K562 (cell line): Measurements from ENCODE around the gene BTBD10. TPM values are rescaled to one million over a fixed set of nuclear protein-coding genes. Genes with fewer than 3 reads are reported as not detected.

Experiments
- BRF1 ChIP-seq: IDR thresholded peaks from 3 replicates; pipeline ENCODE4 v1.6.1; 2011; ENCODE audit warnings: borderline replicate concordance, mild to moderate bottlenecking; ENCODE audit not compliant: insufficient read length; ENCODE audit errors: extremely low read depth
- CBX2 ChIP-seq: fragments of 200-600 bp; sonication (generic); IDR thresholded peaks from one replicate; pipeline ENCODE4 v1.6.1; 2012; ENCODE audit warnings: mild to moderate bottlenecking, low read length, inconsistent platforms; ENCODE audit not compliant: insufficient read depth, poor library complexity, severe bottlenecking
- CBX8 ChIP-seq: fragments of 200-600 bp; sonication (generic); IDR thresholded peaks from 2 replicates; pipeline ENCODE4 v1.6.1; 2012; ENCODE audit warnings: borderline replicate concordance, mixed run types, low read depth, mild to moderate bottlenecking, moderate library complexity, mixed read lengths, low read length, control low read depth, inconsistent platforms; ENCODE audit not compliant: poor library complexity, severe bottlenecking; ENCODE audit errors: extremely low read depth
- ETV1 ChIP-seq: fragments of 450-650 bp; conservative IDR thresholded peaks from 2 replicates; pipeline ENCODE4 v1.6.1; 2016; ENCODE audit warnings: missing genetic modification characterization, control low read depth, low read depth, missing compliant biosample characterization
- HDAC6 ChIP-seq: IDR thresholded peaks from 2 replicates; pipeline ENCODE4 v1.6.1; 2012; ENCODE audit warnings: low read depth, mild to moderate bottlenecking, control low read depth, inconsistent platforms, low read length, moderate library complexity
- HSF4 ChIP-seq: fragments of 250-450 bp; sonication (Bioruptor Pico); IDR thresholded peaks from 2 replicates; pipeline ENCODE4 v2.1.2; 2022; ENCODE audit warnings: mild to moderate bottlenecking, moderate library complexity, borderline replicate concordance
- JUNB ChIP-seq: fragments of 450-650 bp; formaldehyde crosslinking; conservative IDR thresholded peaks from 2 replicates; pipeline ENCODE4 v1.4.0; 2020; ENCODE audit warnings: mild to moderate bottlenecking
- MCM3 ChIP-seq: fragments of 450-650 bp; IDR thresholded peaks from 2 replicates; pipeline ENCODE4 v1.6.1; 2016
- MCM5 ChIP-seq: fragments of 450-650 bp; IDR thresholded peaks from 2 replicates; pipeline ENCODE4 v1.6.1; 2016; ENCODE audit warnings: low read depth
- MEF2A ChIP-seq: IDR thresholded peaks from 2 replicates; pipeline ENCODE4 v1.6.1; 2011; ENCODE audit warnings: low read depth, mild to moderate bottlenecking, low read length, moderate library complexity; ENCODE audit not compliant: control insufficient read depth
- MIER1 ChIP-seq: fragments of 450-650 bp; IDR thresholded peaks from 2 replicates; pipeline ENCODE4 v1.6.1; 2016; ENCODE audit warnings: antibody characterized with exemption, mild to moderate bottlenecking, low read depth
- NEUROD1 ChIP-seq: fragments of 150-350 bp; IDR thresholded peaks from 2 replicates; pipeline ENCODE4 v1.6.1; 2014; ENCODE audit warnings: borderline replicate concordance, low read length, low read depth; ENCODE audit not compliant: partially characterized antibody
- RUNX1 ChIP-seq: sonication (generic); IDR thresholded peaks from 2 replicates; pipeline ENCODE4 v1.6.1; 2016; ENCODE audit warnings: antibody characterized with exemption, low read depth
- ZNF324 ChIP-seq: fragments of 250-450 bp; sonication (Bioruptor Pico); IDR thresholded peaks from 2 replicates; pipeline ENCODE4 v1.4.0; 2020; ENCODE audit warnings: mild to moderate bottlenecking
- ZNF707 ChIP-seq: fragments of 250-450 bp; sonication (Bioruptor Pico); conservative IDR thresholded peaks from 2 replicates; pipeline ENCODE4 v1.8.0; 2022; ENCODE audit warnings: inconsistent platforms, mild to moderate bottlenecking, moderate library complexity
- ZZZ3 ChIP-seq: fragments of 450-650 bp; IDR thresholded peaks from 2 replicates; pipeline ENCODE4 v1.6.1; 2016; ENCODE audit warnings: antibody characterized with exemption, mild to moderate bottlenecking, moderate library complexity
- polyA plus RNA-seq, 8 experiments: library from polyadenylated mRNA; depleted of rRNA in 4 of 8; stranded (reverse) in 5 of 8; unstranded in 3 of 8; fragments of >200 nt; fragmentation: Nextera tagmentation in 2 of 8; fragmentation: Illumina TruSeq in 1 of 8; extraction: Ambion mirVana in 2 of 8; extraction: Trizol in 1 of 8; gene quantifications; 2 replicates each; pipeline versions ENCODE4 v1.2.1 to v1.2.3, GENCODE V29; 2011 to 2014; ENCODE audit warnings: inconsistent platforms in 1 of 8, missing spikeins in 1 of 8
- total RNA-seq, 7 experiments: library from RNA; depleted of rRNA in 6 of 7; stranded (reverse); fragments of >200 nt in 6 of 7; fragmentation: Illumina TruSeq in 2 of 7; extraction: Trizol in 2 of 7; gene quantifications; 2 replicates each; pipeline versions ENCODE4 v1.2.1 to v1.2.3, GENCODE V29; 2011 to 2021; ENCODE audit warnings: low replicate concordance in 1 of 7
- TF ChIP-seq, protein P1 (sequence below): fragments of 450-650 bp; IDR thresholded peaks from 2 replicates; pipeline ENCODE4 v1.7.1; 2018; ENCODE audit warnings: mild to moderate bottlenecking, low read depth; ENCODE audit not compliant: partially characterized antibody
- TF ChIP-seq, protein P2 (sequence below): sonication (generic); formaldehyde crosslinking; IDR thresholded peaks from 2 replicates; pipeline ENCODE4 v1.8.0; 2022; ENCODE audit warnings: mild to moderate bottlenecking, missing genetic modification reagents
- TF ChIP-seq, protein P3 (sequence below): fragments of 450-650 bp; IDR thresholded peaks from 2 replicates; pipeline ENCODE4 v1.6.1; 2016; ENCODE audit warnings: missing biosample characterization, missing genetic modification characterization

BTBD10 gene
- total and polyA plus RNA-seq, 9 of the 15 experiments (the other 6 are each of a cell fraction or from before 2014, with no cell fraction given): 11.6 to 22.8 (median 16.3) TPM

DNA sequence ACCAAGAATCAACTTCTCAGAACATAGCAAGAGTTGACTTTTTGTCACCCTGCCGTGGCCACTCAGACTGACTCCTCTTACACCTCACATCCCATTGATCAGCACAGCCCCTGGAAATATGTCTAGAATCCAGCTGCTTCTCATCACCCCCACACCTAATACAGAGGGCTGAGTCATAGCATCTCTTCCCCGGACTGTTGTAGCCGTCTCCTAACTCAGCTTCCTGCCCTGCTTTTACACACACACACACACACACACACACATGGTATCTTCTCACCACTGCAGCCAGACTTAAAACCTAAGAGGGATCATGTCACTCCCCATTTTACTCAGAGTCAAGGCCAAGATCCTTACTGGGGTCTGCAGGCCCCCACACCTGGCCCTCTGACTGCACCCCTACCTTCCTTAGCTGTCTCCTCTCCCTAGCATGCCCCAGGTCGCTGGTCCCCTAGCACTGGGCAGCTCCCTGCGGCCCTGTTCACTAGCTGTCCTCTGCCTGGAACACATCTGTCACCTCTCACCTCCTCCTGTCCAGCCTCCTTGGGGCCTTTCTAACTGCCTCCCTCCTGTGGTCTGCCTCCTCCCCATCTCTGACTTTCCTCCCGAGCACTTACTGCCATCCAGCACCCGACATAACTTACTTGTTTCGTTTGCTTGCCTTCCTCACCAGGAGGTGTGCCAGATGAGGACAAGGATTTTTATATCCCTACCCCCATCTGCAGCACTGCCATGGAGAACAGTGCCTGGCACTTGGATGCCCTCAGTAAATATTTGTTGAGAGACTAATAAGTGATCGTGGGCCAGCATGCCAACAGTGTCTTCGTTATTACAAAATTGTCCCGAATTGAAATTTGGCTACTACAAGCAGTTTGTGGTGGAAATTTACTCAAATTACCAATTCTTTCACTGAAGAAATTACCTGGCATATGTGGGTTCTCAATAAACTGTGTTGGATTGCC is 123.5 kb downstream of the BTBD10 start (continued):
- TF ChIP-seq, protein P1, sequence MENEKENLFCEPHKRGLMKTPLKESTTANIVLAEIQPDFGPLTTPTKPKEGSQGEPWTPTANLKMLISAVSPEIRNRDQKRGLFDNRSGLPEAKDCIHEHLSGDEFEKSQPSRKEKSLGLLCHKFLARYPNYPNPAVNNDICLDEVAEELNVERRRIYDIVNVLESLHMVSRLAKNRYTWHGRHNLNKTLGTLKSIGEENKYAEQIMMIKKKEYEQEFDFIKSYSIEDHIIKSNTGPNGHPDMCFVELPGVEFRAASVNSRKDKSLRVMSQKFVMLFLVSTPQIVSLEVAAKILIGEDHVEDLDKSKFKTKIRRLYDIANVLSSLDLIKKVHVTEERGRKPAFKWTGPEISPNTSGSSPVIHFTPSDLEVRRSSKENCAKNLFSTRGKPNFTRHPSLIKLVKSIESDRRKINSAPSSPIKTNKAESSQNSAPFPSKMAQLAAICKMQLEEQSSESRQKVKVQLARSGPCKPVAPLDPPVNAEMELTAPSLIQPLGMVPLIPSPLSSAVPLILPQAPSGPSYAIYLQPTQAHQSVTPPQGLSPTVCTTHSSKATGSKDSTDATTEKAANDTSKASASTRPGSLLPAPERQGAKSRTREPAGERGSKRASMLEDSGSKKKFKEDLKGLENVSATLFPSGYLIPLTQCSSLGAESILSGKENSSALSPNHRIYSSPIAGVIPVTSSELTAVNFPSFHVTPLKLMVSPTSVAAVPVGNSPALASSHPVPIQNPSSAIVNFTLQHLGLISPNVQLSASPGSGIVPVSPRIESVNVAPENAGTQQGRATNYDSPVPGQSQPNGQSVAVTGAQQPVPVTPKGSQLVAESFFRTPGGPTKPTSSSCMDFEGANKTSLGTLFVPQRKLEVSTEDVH: no peak
- TF ChIP-seq CBX2 (no peak), MIER1 (no peak), RUNX1 (no peak), ZNF324 (CRISPR knock-in tag) (no peak), NEUROD1 (no peak), ETV1 (tag) (peak; percentile 51), MEF2A (no peak), JUNB (CRISPR knock-in tag) (no peak), BRF1 (no peak), ZZZ3 (no peak), ZNF707 (no peak), MCM3 (no peak), HSF4 (CRISPR knock-in tag) (no peak), MCM5 (no peak), CBX8 (no peak), HDAC6 (no peak)
- TF ChIP-seq, protein P2, sequence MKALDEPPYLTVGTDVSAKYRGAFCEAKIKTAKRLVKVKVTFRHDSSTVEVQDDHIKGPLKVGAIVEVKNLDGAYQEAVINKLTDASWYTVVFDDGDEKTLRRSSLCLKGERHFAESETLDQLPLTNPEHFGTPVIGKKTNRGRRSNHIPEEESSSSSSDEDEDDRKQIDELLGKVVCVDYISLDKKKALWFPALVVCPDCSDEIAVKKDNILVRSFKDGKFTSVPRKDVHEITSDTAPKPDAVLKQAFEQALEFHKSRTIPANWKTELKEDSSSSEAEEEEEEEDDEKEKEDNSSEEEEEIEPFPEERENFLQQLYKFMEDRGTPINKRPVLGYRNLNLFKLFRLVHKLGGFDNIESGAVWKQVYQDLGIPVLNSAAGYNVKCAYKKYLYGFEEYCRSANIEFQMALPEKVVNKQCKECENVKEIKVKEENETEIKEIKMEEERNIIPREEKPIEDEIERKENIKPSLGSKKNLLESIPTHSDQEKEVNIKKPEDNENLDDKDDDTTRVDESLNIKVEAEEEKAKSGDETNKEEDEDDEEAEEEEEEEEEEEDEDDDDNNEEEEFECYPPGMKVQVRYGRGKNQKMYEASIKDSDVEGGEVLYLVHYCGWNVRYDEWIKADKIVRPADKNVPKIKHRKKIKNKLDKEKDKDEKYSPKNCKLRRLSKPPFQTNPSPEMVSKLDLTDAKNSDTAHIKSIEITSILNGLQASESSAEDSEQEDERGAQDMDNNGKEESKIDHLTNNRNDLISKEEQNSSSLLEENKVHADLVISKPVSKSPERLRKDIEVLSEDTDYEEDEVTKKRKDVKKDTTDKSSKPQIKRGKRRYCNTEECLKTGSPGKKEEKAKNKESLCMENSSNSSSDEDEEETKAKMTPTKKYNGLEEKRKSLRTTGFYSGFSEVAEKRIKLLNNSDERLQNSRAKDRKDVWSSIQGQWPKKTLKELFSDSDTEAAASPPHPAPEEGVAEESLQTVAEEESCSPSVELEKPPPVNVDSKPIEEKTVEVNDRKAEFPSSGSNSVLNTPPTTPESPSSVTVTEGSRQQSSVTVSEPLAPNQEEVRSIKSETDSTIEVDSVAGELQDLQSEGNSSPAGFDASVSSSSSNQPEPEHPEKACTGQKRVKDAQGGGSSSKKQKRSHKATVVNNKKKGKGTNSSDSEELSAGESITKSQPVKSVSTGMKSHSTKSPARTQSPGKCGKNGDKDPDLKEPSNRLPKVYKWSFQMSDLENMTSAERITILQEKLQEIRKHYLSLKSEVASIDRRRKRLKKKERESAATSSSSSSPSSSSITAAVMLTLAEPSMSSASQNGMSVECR (CRISPR knock-in tag): no peak
- TF ChIP-seq, protein P3, sequence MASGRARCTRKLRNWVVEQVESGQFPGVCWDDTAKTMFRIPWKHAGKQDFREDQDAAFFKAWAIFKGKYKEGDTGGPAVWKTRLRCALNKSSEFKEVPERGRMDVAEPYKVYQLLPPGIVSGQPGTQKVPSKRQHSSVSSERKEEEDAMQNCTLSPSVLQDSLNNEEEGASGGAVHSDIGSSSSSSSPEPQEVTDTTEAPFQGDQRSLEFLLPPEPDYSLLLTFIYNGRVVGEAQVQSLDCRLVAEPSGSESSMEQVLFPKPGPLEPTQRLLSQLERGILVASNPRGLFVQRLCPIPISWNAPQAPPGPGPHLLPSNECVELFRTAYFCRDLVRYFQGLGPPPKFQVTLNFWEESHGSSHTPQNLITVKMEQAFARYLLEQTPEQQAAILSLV (tag): no peak
